NOMO-1 treated with DMSO at 0.1 percent for 48 hours (cell line): Measurements from ENCODE around the gene AGMO.
"Not testable (repeated sequence)": the region's sequence is repeated elsewhere in the genome, so short reads cannot be mapped to it uniquely, and the experiment has no call there.

Experiments
- DNase-seq: peaks from one replicate; lab custom pipeline; 2025; ENCODE audit not compliant: unreplicated experiment; lab: John Stamatoyannopoulos, UW

Gene AGMO

DNA sequence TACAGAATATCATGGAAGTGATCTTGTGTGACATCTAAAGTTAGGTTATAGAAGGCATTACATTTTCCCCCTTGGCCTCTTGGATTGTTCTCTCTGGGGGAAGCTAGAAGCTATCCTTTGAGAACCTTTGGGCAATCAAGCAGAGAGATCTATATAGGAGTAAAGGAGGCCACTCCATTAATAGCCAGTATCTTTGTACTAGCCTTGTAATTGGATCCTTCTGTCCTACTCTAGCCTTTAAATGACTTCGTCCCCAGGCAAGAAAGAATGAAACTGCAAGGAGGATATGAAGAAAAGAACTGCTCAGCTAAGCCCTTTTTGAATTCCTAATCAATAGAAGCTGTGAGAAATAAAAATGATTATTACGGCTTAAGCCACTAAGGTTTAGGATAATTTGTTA is 230.9 kb downstream of the AGMO start:
- no peak for DNase-seq

- DNase-seq, result no peak
Observed at GRCh38 chr7:15327001-15327400, 234.8 kb downstream of the AGMO start.

GRCh38 chr7:15326044-15326644 is 235.7 kb downstream of the AGMO start:
- peak; percentile 30 for DNase-seq

DNA sequence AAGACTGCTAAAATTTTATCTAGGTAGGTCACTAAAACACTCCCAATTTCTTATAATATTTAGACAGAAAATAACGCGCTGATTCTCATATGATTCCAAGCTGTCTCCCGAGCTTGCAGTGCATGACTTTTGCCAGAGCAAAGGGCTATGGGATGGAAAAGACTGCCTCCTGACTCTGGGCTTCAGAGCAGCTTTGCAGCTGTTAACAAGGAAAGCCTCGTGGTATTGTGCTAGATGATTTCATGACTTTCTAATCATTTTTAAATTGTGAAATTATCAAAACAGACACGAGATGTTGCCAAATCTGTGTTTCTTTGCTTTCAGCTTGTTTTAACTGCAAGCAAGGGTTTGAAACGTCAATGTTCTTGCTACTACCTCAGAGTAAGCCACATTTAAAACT is 238.3 kb downstream of the AGMO start:
- DNase-seq, result no peak

DNA sequence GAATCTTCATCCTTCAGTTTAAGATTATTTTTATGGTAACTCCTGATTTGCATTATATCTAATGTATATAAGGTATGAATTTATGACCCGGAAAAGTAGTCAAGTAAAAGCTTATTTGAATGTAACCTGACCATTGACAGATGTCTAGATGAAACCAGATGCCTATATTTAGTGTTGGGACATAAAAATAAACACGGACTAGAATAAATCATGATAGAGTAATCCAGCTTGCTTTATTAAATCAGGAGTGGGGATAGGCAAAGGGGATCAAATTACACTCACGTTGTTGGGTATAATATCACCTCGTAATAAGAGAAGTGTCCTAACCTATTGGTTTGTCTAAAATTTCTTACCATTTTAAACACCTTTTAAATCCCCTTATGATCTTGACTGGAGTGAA is 244.6 kb downstream of the AGMO start:
- DNase-seq, result no peak

GRCh38 chr7:15315678-15316077 is 246.1 kb downstream of the AGMO start:
- DNase-seq, result no peak

GRCh38 chr7:15314922-15315321 is 246.9 kb downstream of the AGMO start:
- DNase-seq, result no peak

- DNase-seq, result peak; percentile 5
Observed at GRCh38 chr7:15313361-15313760, 248.5 kb downstream of the AGMO start.

DNA sequence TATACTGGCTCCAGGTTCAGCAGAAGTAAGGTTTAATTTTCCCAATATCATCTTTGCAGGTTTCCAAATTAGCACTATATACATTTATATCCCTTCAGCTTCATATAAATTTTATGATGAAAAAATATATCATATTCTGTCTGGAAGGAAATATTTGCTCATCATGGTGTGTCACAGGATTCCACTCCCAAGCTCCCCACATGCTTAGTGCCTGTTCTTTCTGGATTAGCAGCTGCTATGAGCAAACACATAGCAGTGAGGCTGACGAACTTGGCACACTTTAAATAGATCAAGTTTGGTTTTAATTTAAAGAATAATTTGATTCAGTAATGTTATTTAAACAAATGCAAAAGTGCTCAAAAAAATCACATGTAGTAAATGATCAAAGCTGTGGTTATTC is 251.9 kb downstream of the AGMO start:
- DNase-seq, result no peak

GRCh38 chr7:15308821-15309220 is 253.0 kb downstream of the AGMO start:
- no peak for DNase-seq

GRCh38 chr7:15306296-15306695 is 255.5 kb downstream of the AGMO start:
- DNase-seq, result no peak

GRCh38 chr7:15305002-15305600 is 256.7 kb downstream of the AGMO start:
- DNase-seq, result peak; percentile 55

DNA sequence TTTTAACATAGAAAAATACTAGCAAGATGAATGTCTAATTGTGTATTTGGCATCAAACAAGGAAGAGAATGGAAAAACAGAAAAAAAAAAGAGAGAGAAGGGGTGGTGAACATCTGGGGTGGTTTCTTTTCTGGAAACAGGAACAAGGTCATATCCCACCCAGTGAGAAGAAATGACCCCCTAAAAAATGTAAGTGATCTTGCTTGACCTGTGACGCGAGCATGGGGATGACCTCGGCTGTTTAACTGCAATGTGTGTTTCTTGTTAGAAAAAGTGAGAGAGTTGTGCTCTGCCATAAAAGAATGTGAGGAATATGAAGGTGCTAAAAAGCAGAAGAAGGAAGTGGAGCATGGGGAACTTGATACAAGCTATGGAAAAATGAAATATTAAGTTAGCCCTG is 258.5 kb downstream of the AGMO start:
- no peak for DNase-seq

DNA sequence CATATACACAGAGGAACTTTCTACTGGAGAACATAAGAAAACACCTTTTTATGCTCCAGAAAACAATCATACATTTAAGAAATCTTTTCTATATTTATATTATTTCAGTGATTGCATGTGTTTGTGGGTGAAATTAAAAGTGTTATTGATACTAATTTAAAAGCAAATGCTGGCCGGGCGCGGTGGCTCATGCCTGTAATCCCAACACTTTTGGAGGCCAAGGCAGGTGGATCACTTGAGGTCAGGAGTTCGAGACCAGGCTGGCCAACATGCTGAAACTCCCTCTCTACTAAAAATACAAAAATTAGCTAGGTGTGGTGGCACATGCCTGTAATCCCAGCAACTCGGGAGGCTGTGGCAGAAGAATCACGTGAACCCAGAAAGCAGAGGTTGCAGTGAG is 260.8 kb downstream of the AGMO start:
- not testable (repeated sequence) for DNase-seq

GRCh38 chr7:15292138-15292537 is 269.7 kb downstream of the AGMO start:
- DNase-seq, result no peak

- no peak for DNase-seq
Observed at GRCh38 chr7:15291699-15292098, 270.1 kb downstream of the AGMO start.

DNA sequence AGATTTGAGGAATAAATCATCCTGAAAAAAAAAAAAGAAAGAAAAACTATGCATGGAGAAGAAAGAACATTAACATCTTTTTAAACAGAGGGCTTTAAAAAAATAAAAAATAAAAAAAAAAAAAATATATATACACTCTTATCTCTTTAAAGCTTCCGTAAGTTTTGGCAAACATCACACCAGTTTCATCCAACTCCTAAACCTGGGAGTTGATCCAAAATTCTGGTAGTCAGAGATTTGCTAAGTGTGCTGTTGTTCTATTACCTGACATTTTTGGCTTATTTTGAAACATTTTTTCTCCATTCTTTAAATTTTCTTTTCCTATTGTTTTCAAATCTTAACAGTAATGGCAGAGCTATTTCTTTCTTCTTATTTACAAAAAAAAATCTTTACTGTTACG is 273.1 kb downstream of the AGMO start:
- no peak for DNase-seq

GRCh38 chr7:15284396-15284795 is 277.4 kb downstream of the AGMO start:
- no peak for DNase-seq

- no peak for DNase-seq
Observed at GRCh38 chr7:15280078-15280733, 281.6 kb downstream of the AGMO start.

- DNase-seq, result no peak
Observed at GRCh38 chr7:15279640-15280039, 282.2 kb downstream of the AGMO start.

DNA sequence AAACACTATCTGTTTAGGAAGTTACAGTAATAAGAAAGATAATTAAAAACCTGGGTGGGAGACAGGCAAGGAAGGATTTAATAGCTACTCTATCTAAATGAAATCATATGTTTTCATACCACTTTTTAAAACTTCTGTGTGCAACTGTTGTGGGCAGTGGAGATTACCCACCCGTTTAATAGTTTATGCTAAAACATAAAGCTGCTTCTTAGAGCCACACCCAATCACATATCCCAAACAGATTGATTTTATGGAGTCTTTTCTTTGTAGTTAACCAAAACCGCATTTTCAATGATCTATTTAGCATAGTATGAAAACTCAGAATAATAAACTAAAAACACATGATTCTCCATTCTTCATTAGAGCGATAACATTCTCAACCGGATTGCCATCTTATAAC is 304.1 kb downstream of the AGMO start:
- DNase-seq, result no peak

GRCh38 chr7:15252181-15252580 is 309.6 kb downstream of the AGMO start:
- no peak for DNase-seq

DNA sequence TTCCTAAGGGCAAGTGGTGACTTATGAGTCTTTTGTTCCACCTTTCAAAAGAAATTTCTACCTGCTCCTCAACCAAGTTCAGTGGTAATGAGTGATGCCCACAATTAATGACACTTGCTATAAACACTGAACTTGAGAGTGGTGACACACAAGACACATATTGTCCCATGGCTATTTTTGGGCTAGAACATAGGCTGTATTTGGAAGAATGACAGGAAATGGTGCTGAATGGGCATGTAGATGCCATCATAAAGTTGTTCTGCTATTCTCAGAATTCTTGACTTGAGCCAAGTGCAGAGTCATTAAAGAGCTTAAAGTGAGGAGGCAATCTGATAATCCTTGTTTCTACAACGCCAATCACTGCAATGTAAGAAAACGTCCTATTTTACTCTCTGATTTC is 313.3 kb downstream of the AGMO start:
- no peak for DNase-seq
